Inflammatory macrophage (primary cell): Measurements from ENCODE around the gene ATP11A.
A peak's percentile ranks its signal among the peaks of the same experiment; 100 is the strongest.

Experiments
- DNase-seq, 2 donors: peaks; one replicate each; pipeline ENCODE4 v3.0.0-alpha.2; 2020 to 2022

Gene ATP11A

DNA sequence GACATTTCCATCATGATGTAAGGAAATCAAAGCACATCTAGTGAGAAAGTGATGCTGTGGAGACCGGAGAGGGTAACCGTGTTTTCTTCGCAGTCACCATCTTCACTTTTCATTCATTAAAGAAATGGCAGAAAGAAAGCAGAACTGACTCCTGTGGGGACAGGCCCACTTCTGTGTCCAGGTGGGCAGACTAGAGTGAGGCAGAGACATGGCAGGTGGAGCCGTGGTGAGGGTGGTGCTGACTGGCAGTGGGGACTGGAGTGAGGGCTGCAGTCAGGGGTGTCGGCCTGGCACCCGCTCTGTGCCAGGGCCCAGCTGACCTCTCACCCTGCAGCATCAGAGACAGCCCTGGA, 207.7 kb downstream of the ATP11A start:
- DNase-seq = no peak

GRCh38 chr13:112897956-112898620, 208.2 kb downstream of the ATP11A start:
- no peak for DNase-seq

DNA sequence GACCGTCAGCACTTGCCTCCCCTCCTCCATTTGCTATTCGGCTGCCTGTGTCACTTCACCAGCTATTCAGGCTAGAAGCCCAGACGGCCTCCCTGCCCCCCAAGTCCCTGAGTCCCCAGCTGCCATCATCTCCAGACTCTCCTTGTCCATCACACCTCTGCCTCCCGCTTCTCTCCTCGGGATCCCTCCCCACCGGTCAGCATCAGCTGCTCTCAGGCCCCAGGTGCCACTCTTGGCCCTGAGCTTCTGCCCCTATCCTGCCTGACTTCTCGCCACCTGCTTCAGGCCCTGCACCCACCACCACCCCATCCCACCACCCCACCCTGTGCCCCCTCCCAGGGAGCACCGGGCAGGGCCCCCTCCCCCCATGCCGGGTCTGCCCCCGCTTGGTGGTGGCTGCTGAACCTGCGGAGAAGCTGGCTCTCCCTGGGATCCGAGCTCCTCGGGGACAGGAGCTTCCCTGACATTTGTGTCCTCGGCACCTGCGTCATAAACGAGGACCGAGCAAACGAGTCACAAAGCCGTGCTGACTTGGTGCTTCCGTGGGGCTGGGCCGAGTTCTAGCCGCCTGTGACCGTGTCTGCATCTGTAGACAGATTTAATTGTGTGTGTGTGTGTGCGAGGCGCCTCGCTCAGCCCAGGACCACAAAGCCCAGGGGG, 208.9 kb downstream of the ATP11A start:
- no peak for DNase-seq

DNA sequence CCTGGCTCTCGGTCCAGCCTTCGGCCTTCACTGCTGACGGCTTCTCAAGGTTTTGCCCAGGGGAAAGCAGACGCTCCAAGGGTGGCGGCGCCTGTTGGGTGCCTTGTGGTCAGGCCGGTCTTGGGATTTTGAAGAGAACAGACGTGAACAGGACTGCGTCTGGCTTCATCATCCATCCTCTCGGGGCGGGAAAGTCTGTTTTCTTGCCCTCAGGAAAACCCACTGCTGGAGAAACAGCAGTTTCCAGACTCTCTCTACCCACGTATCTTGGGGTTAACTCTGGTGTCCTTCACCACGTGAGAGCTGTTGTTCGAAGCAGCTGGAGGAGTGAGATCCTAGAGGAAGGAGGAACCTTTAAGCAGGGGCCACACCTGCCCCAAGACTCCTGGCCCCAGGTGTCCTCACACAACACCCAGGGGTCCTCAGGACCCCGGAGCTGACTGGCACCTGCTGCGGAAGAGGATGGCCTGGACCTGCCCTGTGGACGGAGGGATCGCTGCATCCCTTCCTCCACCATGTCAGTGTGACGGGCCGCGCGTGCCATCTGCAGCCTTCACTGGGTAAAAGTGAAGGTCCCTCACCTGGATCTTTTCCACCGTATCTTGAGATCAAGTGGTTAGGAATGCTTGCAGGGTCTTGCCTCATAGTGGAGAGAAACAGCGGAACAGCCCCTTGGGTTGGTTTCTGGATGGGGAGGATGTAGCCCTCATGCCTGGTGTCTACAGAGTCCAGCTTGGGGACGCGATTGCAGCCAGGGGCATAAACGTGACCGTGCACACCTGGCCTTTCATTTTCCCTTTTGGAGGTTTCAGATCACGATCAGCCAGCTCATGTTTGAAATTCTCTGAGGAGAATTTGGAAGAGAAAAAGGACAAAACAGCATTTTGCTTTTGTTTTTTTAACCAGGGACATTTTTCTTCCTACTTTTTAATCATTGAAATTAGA, 209.7 kb downstream of the ATP11A start:
- no peak for DNase-seq

GRCh38 chr13:112900226-112900600, 210.4 kb downstream of the ATP11A start:
- DNase-seq = no peak

GRCh38 chr13:112900691-112901091, 210.9 kb downstream of the ATP11A start:
- DNase-seq = no peak

GRCh38 chr13:112902101-112902651, 212.3 kb downstream of the ATP11A start:
- DNase-seq = no peak

GRCh38 chr13:112902669-112903068, 212.8 kb downstream of the ATP11A start:
- DNase-seq = no peak

- DNase-seq = no peak
These were observed 213.3 kb downstream of the ATP11A start for GRCh38 chr13:112903071-112903577.

DNA sequence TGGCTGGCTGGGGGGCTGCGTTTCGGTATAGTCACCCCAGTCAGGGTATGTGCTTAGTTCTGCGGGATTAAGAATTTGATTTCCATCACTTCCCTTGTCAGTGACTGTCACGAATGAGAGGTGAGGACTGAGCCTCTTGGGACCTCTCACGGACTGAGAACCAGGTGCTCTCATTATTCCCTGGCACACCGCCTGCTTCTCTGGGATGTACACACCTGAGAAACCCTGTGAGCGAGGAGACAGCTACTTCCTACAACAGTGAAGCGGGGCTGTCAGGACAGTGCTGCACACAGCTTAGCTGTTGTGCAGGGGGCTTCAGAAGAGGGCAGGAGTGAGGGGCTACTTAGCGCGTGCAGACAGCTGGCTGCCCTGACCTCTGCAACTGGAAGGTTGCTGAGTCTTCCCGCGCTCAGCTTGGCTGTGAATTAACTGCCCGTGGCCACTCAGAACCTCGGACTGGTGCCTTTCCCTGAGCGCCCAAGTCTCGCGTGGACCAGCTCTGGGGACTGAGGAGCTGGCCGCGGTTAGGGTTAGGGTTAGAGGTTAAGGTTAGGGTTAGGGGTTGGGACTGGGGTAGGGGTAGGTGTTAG, 213.9 kb downstream of the ATP11A start:
- DNase-seq = no peak

DNA sequence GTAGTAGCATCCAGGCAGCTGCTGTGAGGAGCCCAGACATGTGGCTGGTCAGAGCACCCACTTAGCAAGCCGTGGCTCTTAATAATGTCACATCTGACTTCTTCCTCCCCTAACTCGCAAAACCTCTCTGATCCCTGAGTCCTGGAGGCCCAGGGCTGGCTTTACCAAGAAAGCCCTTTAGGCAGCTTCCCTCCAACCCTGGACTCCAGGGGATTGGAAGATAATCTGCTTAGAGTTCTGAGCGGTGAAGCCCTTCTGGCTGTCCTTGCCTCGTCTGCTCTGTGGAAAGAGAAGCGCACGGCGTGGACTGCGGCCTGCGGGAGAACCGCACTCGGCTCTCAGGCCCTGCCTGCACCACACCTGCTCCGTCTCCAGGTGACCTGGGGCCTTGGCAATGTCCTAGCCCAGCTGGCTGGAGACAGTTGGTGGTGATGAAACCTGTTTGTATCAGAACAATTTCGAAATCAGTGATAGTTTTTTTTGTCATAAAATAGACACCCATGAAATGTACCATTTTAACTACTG, 214.7 kb downstream of the ATP11A start:
- no peak for DNase-seq

DNA sequence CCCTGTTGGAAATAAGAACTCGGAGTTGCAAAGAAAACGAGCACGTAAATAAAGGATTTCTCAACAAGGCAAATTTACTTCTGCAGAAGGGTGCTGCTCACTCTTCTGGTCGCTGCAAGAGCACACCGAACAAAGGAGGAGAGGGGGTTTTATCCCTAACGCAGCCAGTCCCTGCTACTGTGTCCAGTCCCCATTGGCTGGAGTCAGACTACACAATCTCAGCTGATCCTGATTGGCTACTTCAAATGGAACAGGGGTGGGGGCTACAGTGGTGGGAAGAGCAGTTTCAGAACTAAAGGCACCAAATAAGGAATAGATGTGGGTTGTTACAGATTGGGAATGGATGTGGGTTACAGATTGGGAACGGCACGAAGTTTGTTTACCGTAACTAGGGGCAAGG, 215.2 kb downstream of the ATP11A start:
- DNase-seq = no peak

GRCh38 chr13:112905619-112905989, 215.8 kb downstream of the ATP11A start:
- DNase-seq = peak; percentile 31 to 42

DNA sequence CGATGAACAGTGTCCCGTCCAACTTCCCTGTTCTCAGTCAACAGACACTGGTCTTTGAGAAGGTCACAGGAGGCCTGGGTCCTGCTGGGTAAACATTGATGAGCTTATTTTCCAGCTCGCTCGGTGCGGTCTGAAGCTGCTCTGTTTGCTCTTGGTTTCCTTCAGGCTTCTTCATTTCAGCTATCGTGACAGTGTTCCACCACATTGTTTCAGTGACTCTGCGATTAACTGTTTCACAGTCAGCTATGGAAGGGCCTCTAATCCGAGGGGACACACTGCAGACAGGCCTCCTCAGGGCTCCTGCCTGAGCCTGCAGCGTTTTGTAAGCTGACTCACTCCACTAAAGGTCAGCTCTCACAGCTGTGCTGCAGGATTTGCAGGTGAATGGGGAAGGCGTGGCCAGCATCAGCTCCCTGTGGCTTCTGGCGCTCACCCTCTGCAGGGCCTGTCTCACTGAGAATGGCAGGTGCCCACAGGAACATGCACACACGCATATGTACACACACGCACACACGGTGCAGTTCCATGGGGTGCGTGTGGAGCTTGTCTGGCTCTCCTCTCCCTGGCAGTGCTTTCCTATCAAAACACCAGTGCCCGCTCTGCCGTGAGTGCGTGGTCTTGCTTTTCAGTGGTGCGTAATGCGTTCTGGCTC, 216.3 kb downstream of the ATP11A start:
- DNase-seq = no peak

- no peak for DNase-seq
These were observed 217.4 kb downstream of the ATP11A start for GRCh38 chr13:112907286-112907685.

- DNase-seq = no peak
These were observed 218.1 kb downstream of the ATP11A start for GRCh38 chr13:112907871-112908331.

DNA sequence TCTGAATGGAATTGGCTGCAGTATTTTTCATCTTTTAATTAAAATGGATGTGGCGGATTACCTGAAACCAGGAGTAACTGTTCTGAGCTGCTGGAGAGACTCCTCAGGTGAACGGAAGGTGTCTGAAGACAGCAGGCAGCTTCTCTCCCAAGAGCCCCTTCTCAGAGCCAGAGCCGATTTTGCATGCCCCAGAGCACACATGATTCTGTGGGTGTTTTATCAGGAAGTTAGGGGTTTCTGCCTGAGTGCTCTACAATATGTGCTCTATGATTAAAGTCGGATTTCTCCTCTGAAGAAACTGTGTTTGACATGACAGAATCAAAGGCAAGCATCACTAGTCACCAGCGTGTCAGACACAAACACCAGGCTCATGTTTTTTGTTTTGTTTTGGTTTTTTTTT, 218.5 kb downstream of the ATP11A start:
- DNase-seq = peak in 1 of 2 donors; percentile 2

- no peak for DNase-seq
These were observed 220.2 kb downstream of the ATP11A start for GRCh38 chr13:112910016-112910415.

DNA sequence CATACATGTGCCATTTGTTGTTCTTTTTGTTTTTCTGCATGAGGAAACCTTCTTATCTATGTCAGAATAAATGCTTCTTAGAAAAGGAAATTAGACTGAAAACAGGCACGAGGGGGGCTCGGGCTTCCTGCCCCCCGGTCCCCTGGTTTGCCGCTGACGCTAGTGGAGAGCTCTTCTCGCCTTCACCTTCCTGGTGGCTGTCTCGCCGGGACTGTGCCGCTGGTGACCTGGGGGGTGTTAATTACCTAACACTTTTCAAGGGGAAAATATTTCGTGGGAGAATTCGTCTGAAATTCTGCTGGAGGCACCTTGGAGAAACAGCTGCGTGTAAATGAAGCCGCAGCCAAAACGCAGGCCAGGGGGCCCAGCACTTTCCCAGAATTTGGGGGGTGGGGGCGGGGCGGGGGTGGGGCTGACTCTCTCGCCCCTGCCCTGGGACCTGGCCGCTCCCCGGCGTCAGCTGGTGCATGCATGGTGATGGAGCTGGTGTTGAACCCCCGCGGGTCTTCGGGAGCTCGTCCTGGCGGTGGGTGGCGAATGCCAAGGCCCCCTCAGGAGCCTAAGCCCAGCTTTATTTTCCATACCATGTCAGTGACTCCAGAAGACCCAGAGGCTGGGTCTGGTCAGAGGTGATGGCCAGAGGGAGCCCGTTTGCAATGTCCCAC, 220.9 kb downstream of the ATP11A start:
- DNase-seq = no peak

DNA sequence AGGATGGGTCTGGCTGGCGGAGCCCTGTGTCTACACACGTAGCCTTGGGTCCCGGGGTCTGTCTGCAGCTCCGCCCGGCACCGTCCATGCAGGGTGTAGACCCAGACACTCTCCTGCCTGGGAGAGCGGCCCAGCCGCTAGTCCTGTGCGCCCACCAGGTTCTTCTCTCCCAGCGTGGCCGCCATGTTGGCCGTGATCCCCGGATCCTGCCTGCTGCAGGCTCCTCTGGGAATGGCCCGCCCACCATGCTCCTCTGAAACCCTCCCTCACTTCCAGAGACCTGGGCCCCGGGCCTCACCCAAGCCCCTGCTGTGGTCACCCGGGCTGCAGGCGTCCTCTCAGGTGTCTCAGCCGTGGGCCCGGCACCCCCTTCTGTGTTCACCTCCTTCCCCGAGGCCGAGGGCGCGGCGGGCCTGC, 221.5 kb downstream of the ATP11A start:
- no peak for DNase-seq

- DNase-seq = no peak
These were observed 222.0 kb downstream of the ATP11A start for GRCh38 chr13:112911883-112912282.
